ENCODE measurements around the gene CCR3. TPM values are rescaled to one million over a fixed set of nuclear protein-coding genes. Genes with fewer than 3 reads are reported as not detected.

CCR3 gene
- total RNA-seq, 1 donor from 2014 or later, result not detected

DNA sequence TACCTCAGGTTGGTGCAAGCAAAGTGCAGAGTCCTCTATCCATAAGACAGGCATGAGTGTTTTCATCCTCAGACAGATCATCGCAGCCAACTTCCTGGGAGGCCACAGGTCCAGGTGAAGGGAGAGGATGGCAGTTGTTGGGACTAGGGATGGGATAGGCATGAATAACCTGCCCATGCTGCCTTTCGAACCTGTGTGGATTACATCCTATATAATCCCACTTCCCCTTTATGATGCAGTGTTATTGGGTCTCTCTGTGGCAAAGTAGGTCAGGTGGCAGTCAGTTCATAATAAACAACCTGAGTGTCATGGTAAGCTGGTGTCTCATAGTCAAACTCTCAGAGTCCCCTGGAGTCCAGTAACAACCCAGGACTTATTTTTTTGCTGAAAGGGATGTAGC lies 40.4 kb downstream of the CCR3 start:
- Histone ChIP-seq H3K27ac (no peak overlapping the region), H3K4me1 (no peaks in the 10 kb centered on the region), H4K20me1 (ENCODE audit: low read depth) (no peaks in the 10 kb centered on the region), H3K79me2 (ENCODE audit: low read depth) (no peaks in the 10 kb centered on the region), H3K9me3 (ENCODE audit: low read depth) (no peaks in the 10 kb centered on the region), H3K27me3 (no peaks in the 10 kb centered on the region), H3K4me3 (no peak overlapping the region), H2AFZ (replicated peaks) (no peak overlapping the region), H3K9ac (no peak overlapping the region), H3K36me3 (no peaks in the 10 kb centered on the region), H3K4me2 (no peak overlapping the region), H3F3A (ENCODE audit: low read depth) (no peaks in the 10 kb centered on the region)
- H3K9me3 Mint-ChIP-seq, result peaks cover 3% of the 10 kb centered on the region
- H3K4me3 Mint-ChIP-seq, result no peak overlapping the region
- H3K27ac Mint-ChIP-seq, result no peak overlapping the region
- H3K36me3 Mint-ChIP-seq, result no peaks in the 10 kb centered on the region
- TF ChIP-seq, protein P1, sequence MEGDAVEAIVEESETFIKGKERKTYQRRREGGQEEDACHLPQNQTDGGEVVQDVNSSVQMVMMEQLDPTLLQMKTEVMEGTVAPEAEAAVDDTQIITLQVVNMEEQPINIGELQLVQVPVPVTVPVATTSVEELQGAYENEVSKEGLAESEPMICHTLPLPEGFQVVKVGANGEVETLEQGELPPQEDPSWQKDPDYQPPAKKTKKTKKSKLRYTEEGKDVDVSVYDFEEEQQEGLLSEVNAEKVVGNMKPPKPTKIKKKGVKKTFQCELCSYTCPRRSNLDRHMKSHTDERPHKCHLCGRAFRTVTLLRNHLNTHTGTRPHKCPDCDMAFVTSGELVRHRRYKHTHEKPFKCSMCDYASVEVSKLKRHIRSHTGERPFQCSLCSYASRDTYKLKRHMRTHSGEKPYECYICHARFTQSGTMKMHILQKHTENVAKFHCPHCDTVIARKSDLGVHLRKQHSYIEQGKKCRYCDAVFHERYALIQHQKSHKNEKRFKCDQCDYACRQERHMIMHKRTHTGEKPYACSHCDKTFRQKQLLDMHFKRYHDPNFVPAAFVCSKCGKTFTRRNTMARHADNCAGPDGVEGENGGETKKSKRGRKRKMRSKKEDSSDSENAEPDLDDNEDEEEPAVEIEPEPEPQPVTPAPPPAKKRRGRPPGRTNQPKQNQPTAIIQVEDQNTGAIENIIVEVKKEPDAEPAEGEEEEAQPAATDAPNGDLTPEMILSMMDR (IDR thresholded peaks at IDR 0.05), result no peak
- TF ChIP-seq EZH2 (IDR thresholded peaks at IDR 0.05) (no peak), EZH2phosphoT487 (IDR thresholded peaks at IDR 0.05) (no peak)
- H3K4me1 Mint-ChIP-seq, result no peaks in the 10 kb centered on the region
- DNase-seq (ENCODE audit: low spot score), result no peak
- peaks cover 3% of the 10 kb centered on the region for H3K27me3 Mint-ChIP-seq (ENCODE audit: insufficient read depth, low read depth)

- H3K27ac ChIP-seq, result no peak overlapping the region
- H3K9me3 ChIP-seq (ENCODE audit: low read depth), result no peaks in the 10 kb centered on the region
- no peak overlapping the region for H2AFZ ChIP-seq (replicated peaks)
- Mint-ChIP-seq H3K27me3 (ENCODE audit: insufficient read depth, low read depth) (peaks cover 3% of the 10 kb centered on the region), H3K9me3 (no peaks in the 10 kb centered on the region), H3K27ac (no peak overlapping the region), H3K36me3 (no peaks in the 10 kb centered on the region), H3K4me3 (no peak overlapping the region), H3K4me1 (no peaks in the 10 kb centered on the region)
- no peak for DNase-seq (ENCODE audit: low spot score)
- H3K9ac ChIP-seq, result no peak overlapping the region
- no peak overlapping the region for H3K4me3 ChIP-seq
- no peaks in the 10 kb centered on the region for H3F3A ChIP-seq (ENCODE audit: low read depth)
- H3K4me1 ChIP-seq, result no peaks in the 10 kb centered on the region
- no peaks in the 10 kb centered on the region for H3K79me2 ChIP-seq (ENCODE audit: low read depth)
- H4K20me1 ChIP-seq (ENCODE audit: low read depth), result no peaks in the 10 kb centered on the region
- H3K4me2 ChIP-seq, result no peak overlapping the region
- TF ChIP-seq, protein P1 (IDR thresholded peaks at IDR 0.05), result no peak
- TF ChIP-seq EZH2phosphoT487 (IDR thresholded peaks at IDR 0.05) (no peak), EZH2 (IDR thresholded peaks at IDR 0.05) (no peak)
- H3K36me3 ChIP-seq, result no peaks in the 10 kb centered on the region
- no peaks in the 10 kb centered on the region for H3K27me3 ChIP-seq
Observed at GRCh38 chr3:46283881-46284450, 41.7 kb downstream of the CCR3 start.

DNA sequence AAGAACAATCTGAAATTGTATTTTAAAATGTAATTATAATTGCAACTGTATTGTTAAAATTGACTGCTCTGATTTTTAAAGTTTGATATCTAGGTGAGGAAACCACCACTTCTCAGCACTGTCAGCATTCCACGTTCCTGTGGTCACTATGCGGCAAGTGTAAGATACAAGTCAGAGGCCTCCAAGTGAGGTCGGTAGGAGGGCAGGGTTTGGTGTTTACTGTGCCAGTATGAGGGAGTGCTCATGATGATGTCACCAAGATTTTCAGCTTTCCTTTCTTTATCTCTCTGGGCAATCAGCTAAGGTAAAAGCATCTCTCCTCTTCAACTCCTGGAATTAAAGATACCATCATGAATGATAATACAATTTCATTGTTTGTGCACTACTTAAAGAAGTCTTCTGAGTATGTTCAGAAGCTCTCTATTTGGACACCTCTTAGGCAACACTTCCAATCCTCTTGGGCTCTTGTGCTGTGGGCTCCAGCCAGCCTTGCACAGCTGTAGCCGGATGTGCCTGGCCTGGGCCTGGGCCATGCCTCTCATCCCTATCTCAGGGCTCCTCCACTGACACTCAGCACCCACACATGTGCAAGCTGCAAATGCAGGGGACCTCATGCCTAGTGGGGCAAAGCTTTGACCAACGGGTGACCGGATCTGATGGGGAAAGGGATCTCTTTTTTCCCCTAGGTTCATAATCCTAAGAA lies 42.9 kb downstream of the CCR3 start:
- Histone ChIP-seq H3K27me3 (no peaks in the 10 kb centered on the region), H3K4me3 (no peak overlapping the region), H3K4me2 (no peak overlapping the region), H3K27ac (no peak overlapping the region), H3F3A (ENCODE audit: low read depth) (no peaks in the 10 kb centered on the region), H4K20me1 (ENCODE audit: low read depth) (no peaks in the 10 kb centered on the region), H3K9me3 (ENCODE audit: low read depth) (no peaks in the 10 kb centered on the region), H2AFZ (replicated peaks) (no peak overlapping the region), H3K79me2 (ENCODE audit: low read depth) (no peaks in the 10 kb centered on the region), H3K36me3 (no peaks in the 10 kb centered on the region), H3K9ac (no peak overlapping the region), H3K4me1 (no peaks in the 10 kb centered on the region)
- H3K27me3 Mint-ChIP-seq (ENCODE audit: insufficient read depth, low read depth), result peaks cover 3% of the 10 kb centered on the region
- H3K4me3 Mint-ChIP-seq, result no peak overlapping the region
- H3K27ac Mint-ChIP-seq, result no peak overlapping the region
- no peaks in the 10 kb centered on the region for H3K4me1 Mint-ChIP-seq
- no peaks in the 10 kb centered on the region for H3K9me3 Mint-ChIP-seq
- no peak for DNase-seq (ENCODE audit: low spot score)
- TF ChIP-seq EZH2phosphoT487 (IDR thresholded peaks at IDR 0.05) (no peak), EZH2 (IDR thresholded peaks at IDR 0.05) (no peak)
- TF ChIP-seq, protein P1 (IDR thresholded peaks at IDR 0.05), result no peak
- no peaks in the 10 kb centered on the region for H3K36me3 Mint-ChIP-seq

Measured in neural progenitor cell (in vitro differentiated cells).